OCI-M1 (cell line): Measurements from ENCODE around the gene DBR1.

ENCODE experiments used
- DNase-seq: peaks from one replicate; lab custom pipeline; 2025; lab: John Stamatoyannopoulos, UW

Gene DBR1

GRCh38 chr3:138119423-138119766 is 55.3 kb downstream of the DBR1 start:
- no peak for DNase-seq

GRCh38 chr3:138118612-138119422 is 55.9 kb downstream of the DBR1 start:
- DNase-seq = peak; percentile 79

- peak; percentile 36 for DNase-seq
Observed at GRCh38 chr3:138114988-138115971, 59.4 kb downstream of the DBR1 start, which contains the start of gene DZIP1L. Gene DZIP1L, minus strand, starts transcription at chr3:138115608. Its CDS starts 11,637 bp downstream, at chr3:138103971.

GRCh38 chr3:138114431-138114918 is 60.2 kb downstream of the DBR1 start:
- DNase-seq = no peak

- DNase-seq = no peak
Observed at GRCh38 chr3:138113326-138113725, 61.4 kb downstream of the DBR1 start.

- no peak for DNase-seq
Observed at GRCh38 chr3:138112362-138112761, 62.4 kb downstream of the DBR1 start.
